Loucy (cell line): ENCODE data around the gene ACLY.

Experiments used
- H2AFZ ChIP-seq: fragments of 200-600 bp; sonication (generic); 2 replicates; pipeline ENCODE4 v1.6.0; 2016; ENCODE audit warnings: antibody characterized with exemption, mild to moderate bottlenecking, low read length, moderate library complexity
- H3F3A ChIP-seq: fragments of 200-600 bp; 2 replicates; pipeline ENCODE4 v1.6.0; 2016; ENCODE audit warnings: antibody characterized with exemption, low read depth, mild to moderate bottlenecking
- H3K27me3 ChIP-seq: fragments of 200-600 bp; sonication (generic); 2 replicates; pipeline ENCODE4 v1.6.1; 2014; ENCODE audit warnings: low read length, mild to moderate bottlenecking; ENCODE audit not compliant: insufficient read depth, poor library complexity, severe bottlenecking
- H3K36me3 ChIP-seq: fragments of 200-600 bp; sonication (generic); 2 replicates; pipeline ENCODE4 v1.6.1; 2016; ENCODE audit warnings: low read length; ENCODE audit not compliant: insufficient read depth
- H3K4me1 ChIP-seq: fragments of 200-600 bp; sonication (generic); 2 replicates; pipeline ENCODE4 v1.5.1; 2014; ENCODE audit warnings: low read length, mild to moderate bottlenecking; ENCODE audit not compliant: insufficient read depth, poor library complexity, severe bottlenecking
- H3K4me2 ChIP-seq: fragments of 200-600 bp; sonication (generic); 2 replicates; pipeline ENCODE4 v1.6.0; 2014; ENCODE audit warnings: antibody characterized with exemption, low read length, low read depth, mild to moderate bottlenecking; ENCODE audit not compliant: poor library complexity, severe bottlenecking
- H3K4me3 ChIP-seq: fragments of 200-600 bp; sonication (generic); 2 replicates; pipeline ENCODE4 v1.5.1; 2014; ENCODE audit warnings: low read length, mild to moderate bottlenecking, mixed read lengths; ENCODE audit not compliant: poor library complexity, severe bottlenecking
- H3K79me2 ChIP-seq: fragments of 200-600 bp; sonication (generic); 2 replicates; pipeline ENCODE4 v1.6.1; 2014; ENCODE audit warnings: low read length; ENCODE audit not compliant: insufficient read depth
- H3K9ac ChIP-seq: fragments of 200-600 bp; sonication (generic); 2 replicates; pipeline ENCODE4 v1.6.0; 2014; ENCODE audit warnings: mild to moderate bottlenecking, low read depth, low read length, moderate library complexity; ENCODE audit not compliant: poor library complexity, severe bottlenecking
- H3K9me2 ChIP-seq: fragments of 200-600 bp; sonication (generic); replicated peaks from 2 replicates; pipeline ENCODE4 v1.6.1; 2016; ENCODE audit warnings: low read depth, low read length, mixed read lengths
- H3K9me3 ChIP-seq: fragments of 200-600 bp; sonication (generic); 2 replicates; pipeline ENCODE4 v1.6.1; 2014; ENCODE audit warnings: mild to moderate bottlenecking, antibody characterized with exemption, low read length, low read depth; ENCODE audit not compliant: insufficient read depth
- H4K20me1 ChIP-seq: fragments of 200-600 bp; sonication (generic); 2 replicates; pipeline ENCODE4 v1.6.0; 2014; ENCODE audit warnings: antibody characterized with exemption, low read length, mild to moderate bottlenecking; ENCODE audit not compliant: insufficient read depth, poor library complexity, severe bottlenecking
- EZH2phosphoT487 ChIP-seq: fragments of 200-600 bp; IDR thresholded peaks from 2 replicates; pipeline ENCODE4 v1.6.1; 2018; ENCODE audit warnings: antibody characterized with exemption, mild to moderate bottlenecking, moderate library complexity, borderline replicate concordance
- TF ChIP-seq, protein P1 (sequence below): fragments of 200-600 bp; sonication (generic); conservative IDR thresholded peaks from 2 replicates; pipeline ENCODE4 v1.5.1; 2014; ENCODE audit warnings: mild to moderate bottlenecking, antibody characterized with exemption, low read length

Gene ACLY

DNA sequence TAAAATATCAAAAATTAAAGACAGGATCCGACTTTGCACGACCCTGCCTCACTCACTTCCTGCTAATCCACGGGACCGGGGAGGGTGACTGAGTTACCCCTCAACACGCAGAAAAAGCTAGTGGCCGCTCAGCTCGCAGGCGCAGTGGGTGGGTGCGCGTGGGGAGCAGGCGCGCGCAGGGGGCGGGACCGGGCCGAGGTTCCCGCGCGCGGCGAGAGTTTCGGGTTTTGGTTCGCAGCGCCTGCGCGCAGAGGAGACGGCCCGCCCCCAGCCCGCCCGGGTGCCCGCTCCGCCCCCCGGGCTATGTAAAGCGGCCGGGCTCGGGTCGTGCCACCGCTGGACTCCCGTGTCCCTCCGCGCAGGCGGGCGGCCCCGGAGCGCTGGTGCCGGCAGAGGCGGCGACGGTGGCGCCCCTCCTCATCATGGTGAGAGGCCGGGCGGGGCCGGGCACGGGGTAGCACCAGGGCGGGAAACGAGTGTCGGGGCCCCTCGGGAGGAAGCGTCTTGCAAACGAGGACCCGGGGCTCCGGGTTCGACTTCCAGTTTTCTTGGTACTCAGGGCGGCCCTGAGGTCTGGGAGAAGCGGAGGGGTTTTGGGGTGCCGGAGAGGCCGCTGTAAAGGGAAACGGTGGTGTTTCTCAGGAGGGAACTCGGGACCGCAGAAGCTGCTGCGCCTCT, 47.9 kb upstream of the ACLY start, which contains the start of gene CNP:
Gene CNP (plus strand): TSS at position 333 of the 678 bp plus-strand sequence. CDS start 90 bp downstream, at position 423.
- Histone ChIP-seq H3K4me2 (peak within 1 kb of the TSS; percentile 89), H3K27me3 (no peaks in the 10 kb centered on the region), H3K36me3 (no peaks in the 10 kb centered on the region; the same call in 1 of the 2 replicates), H3K4me1 (peaks cover 28% of the 10 kb centered on the region), H3K4me3 (peak within 1 kb of the TSS; percentile 83), H4K20me1 (no peaks in the 10 kb centered on the region), H2AFZ (peak within 1 kb of the TSS; percentile 81), H3K9me3 (no peaks in the 10 kb centered on the region), H3K79me2 (peaks cover 43% of the 10 kb centered on the region), H3K9ac (peak within 1 kb of the TSS; percentile 88), H3K9me2 (no peaks in the 10 kb centered on the region), H3F3A (no peaks in the 10 kb centered on the region; the same call in 1 of the 2 replicates)
- TF ChIP-seq, protein P1, sequence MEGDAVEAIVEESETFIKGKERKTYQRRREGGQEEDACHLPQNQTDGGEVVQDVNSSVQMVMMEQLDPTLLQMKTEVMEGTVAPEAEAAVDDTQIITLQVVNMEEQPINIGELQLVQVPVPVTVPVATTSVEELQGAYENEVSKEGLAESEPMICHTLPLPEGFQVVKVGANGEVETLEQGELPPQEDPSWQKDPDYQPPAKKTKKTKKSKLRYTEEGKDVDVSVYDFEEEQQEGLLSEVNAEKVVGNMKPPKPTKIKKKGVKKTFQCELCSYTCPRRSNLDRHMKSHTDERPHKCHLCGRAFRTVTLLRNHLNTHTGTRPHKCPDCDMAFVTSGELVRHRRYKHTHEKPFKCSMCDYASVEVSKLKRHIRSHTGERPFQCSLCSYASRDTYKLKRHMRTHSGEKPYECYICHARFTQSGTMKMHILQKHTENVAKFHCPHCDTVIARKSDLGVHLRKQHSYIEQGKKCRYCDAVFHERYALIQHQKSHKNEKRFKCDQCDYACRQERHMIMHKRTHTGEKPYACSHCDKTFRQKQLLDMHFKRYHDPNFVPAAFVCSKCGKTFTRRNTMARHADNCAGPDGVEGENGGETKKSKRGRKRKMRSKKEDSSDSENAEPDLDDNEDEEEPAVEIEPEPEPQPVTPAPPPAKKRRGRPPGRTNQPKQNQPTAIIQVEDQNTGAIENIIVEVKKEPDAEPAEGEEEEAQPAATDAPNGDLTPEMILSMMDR, result no peak
- no peak for TF ChIP-seq EZH2phosphoT487

GRCh38 chr17:41965694-41966462, 47.1 kb upstream of the ACLY start:
- peak overlapping the region; percentile 70 for H2AFZ ChIP-seq
- H3K9me2 ChIP-seq, result no peaks in the 10 kb centered on the region
- TF ChIP-seq, protein P1, result no peak
- TF ChIP-seq EZH2phosphoT487, result no peak
- peak overlapping the region; percentile 89 for H3K4me2 ChIP-seq
- no peaks in the 10 kb centered on the region for H4K20me1 ChIP-seq
- H3K9ac ChIP-seq, result peak overlapping the region; percentile 88
- H3K4me3 ChIP-seq, result peak overlapping the region; percentile 83
- no peaks in the 10 kb centered on the region; the same call in 1 of the 2 replicates for H3F3A ChIP-seq
- H3K36me3 ChIP-seq, result no peaks in the 10 kb centered on the region; the same call in 1 of the 2 replicates
- no peaks in the 10 kb centered on the region for H3K9me3 ChIP-seq
- H3K79me2 ChIP-seq, result peaks cover 39% of the 10 kb centered on the region
- peaks cover 28% of the 10 kb centered on the region for H3K4me1 ChIP-seq
- no peaks in the 10 kb centered on the region for H3K27me3 ChIP-seq

- no peaks in the 10 kb centered on the region for H3K27me3 ChIP-seq
- TF ChIP-seq EZH2phosphoT487, result no peak
- TF ChIP-seq, protein P1, result peak; percentile 98
- no peak overlapping the region for H3K9ac ChIP-seq
- H3K79me2 ChIP-seq, result peaks cover 17% of the 10 kb centered on the region
- no peak overlapping the region for H3K4me3 ChIP-seq
- H3K4me2 ChIP-seq, result no peak overlapping the region
- no peaks in the 10 kb centered on the region for H3K36me3 ChIP-seq
- no peaks in the 10 kb centered on the region for H3K9me2 ChIP-seq
- H2AFZ ChIP-seq, result peak overlapping the region; percentile 62; the same call in 1 of the 2 replicates
- H3K4me1 ChIP-seq, result peaks cover 23% of the 10 kb centered on the region
- no peaks in the 10 kb centered on the region for H4K20me1 ChIP-seq
- no peaks in the 10 kb centered on the region for H3K9me3 ChIP-seq
- H3F3A ChIP-seq, result no peaks in the 10 kb centered on the region; the same call in 1 of the 2 replicates
These were observed 44.1 kb upstream of the ACLY start for GRCh38 chr17:41962768-41963434.
